MM.1S (cell line): Measurements from ENCODE around the gene OR7C2.

Source experiments
- CTCF ChIP-seq: fragments of 300-600 bp; sonication (generic); IDR thresholded peaks from 2 replicates; pipeline ENCODE4 v1.5.1; 2016; ENCODE audit warnings: antibody characterized with exemption, low read length, mixed read lengths
- EZH2 ChIP-seq: fragments of 300-600 bp; sonication (generic); optimal IDR thresholded peaks from 2 replicates; pipeline ENCODE3; 2017; ENCODE audit warnings: low read depth, mild to moderate bottlenecking, antibody characterized with exemption, low read length, mixed read lengths
- EZH2phosphoT487 ChIP-seq: fragments of 300-600 bp; sonication (generic); IDR thresholded peaks from 2 replicates; pipeline ENCODE4 v1.6.1; 2018; ENCODE audit warnings: antibody characterized with exemption, low read length

- TF ChIP-seq CTCF (no peak), EZH2phosphoT487 (no peak), EZH2 (no peak)
Measured at GRCh38 chr19:14950421-14950820, 9.1 kb downstream of the OR7C2 start.
